Right renal pelvis (tissue), 4 donors: ENCODE measurements around the gene TMEM150A. TPM values are rescaled to one million over a fixed set of nuclear protein-coding genes. Genes with fewer than 3 reads are reported as not detected.
A peak's percentile ranks its signal among the peaks of the same experiment; 100 is the strongest.
"Not testable (repeated sequence)": the region's sequence is repeated elsewhere in the genome, so short reads cannot be mapped to it uniquely, and the experiment has no call there.

Experiments
- DNase-seq, 4 donors: peaks; one replicate each; pipeline ENCODE4 v3.0.0-alpha.2; 2013; ENCODE audit warnings: low read depth in 4 of 4, low spot score in 3 of 4, missing footprints in 1 of 4
- polyA plus RNA-seq, 4 donors: library from polyadenylated mRNA; unstranded; fragments of 120-200 nt; gene quantifications; one replicate each; pipeline ENCODE4 v1.2.1, GENCODE V29; 2013; ENCODE audit not compliant: insufficient read length in 4 of 4

The TMEM150A gene, protein sequence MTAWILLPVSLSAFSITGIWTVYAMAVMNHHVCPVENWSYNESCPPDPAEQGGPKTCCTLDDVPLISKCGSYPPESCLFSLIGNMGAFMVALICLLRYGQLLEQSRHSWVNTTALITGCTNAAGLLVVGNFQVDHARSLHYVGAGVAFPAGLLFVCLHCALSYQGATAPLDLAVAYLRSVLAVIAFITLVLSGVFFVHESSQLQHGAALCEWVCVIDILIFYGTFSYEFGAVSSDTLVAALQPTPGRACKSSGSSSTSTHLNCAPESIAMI
- 10 to 100 TPM; 35.1 to 43.3 (median 37.9) TPM for polyA plus RNA-seq

DNA sequence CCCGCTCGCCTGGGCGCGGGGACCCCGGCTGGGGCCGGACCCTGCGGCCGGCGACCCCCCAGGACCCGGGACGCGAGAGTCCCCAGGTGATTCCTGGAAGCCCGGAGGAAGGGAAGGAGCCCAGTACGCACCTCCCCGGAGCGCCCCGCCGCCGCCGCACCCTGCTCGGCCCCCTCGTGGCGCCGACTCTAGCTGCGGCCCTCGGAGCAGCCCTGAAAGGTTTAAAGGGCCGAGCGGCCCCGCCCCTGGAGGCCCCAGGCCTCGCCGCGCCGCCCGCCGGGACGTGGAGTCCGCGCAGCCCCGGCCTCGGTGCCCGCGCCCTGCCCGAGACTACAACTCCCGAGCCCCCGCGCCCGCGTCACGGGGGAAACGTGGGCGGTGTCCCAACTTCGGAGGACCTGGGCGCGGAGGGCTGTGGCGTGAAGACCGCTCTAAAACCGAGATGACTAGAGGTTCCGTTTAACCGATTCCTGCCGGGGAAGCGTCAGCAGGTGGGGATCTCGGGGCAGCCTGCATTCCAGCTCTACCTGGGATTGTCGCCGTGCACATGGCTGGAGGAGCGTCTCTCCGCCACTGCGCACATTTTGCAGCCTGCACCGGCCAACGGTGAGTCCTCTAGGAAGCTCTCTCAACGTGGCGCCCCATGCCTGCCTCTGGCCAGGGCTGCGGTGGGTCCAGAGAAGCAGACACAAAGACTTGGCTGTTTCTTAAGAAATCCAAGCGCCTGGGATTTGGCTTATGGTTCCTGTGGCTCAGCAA lies at the start of gene TMEM150A:
Gene TMEM150A, minus strand, starts transcription at position 223 of the 759 bp plus-strand sequence. CDS start 750 bp downstream, outside the sequence.
- peak; percentile 81 to 89 (median 86) for DNase-seq

DNA sequence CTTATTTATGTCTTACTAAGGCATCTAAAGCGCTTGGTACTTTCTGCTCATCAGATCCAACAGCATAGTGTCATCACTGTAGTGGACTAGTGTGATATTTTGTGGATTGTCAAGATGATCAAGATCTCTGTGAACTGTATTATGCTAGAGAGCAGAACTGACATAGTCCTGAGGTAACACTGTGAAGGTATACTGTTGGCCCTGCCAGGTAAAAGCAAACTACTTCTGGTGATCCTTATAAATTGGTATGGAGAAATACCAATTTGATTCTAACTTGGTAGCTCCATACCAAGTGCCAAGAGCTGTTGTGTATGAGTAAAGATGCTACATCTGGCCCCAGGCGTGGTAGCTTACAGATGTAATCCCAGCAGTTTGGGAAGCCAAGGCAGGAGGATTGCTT lies 49.6 kb upstream of the TMEM150A start:
- DNase-seq: no peak

DNA sequence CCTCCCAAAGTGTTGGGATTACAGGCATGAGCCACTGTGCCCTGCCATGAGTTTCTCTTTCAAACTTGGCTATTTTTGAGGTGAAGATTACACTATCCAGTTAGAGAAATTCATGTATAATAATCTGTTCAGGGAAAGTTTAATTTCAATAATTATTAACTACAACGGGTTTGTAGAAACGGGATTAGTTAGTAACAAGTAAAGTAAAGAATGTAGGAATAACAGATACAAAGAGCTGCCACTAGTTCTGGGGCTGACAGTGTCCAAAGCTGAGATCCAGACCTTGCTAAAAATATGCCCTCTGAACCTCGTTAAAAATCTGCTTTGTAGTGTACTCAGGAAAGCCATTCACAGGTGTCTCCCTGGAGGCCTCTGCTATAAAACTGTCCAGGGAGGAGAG lies 48.6 kb upstream of the TMEM150A start:
- no peak for DNase-seq

DNA sequence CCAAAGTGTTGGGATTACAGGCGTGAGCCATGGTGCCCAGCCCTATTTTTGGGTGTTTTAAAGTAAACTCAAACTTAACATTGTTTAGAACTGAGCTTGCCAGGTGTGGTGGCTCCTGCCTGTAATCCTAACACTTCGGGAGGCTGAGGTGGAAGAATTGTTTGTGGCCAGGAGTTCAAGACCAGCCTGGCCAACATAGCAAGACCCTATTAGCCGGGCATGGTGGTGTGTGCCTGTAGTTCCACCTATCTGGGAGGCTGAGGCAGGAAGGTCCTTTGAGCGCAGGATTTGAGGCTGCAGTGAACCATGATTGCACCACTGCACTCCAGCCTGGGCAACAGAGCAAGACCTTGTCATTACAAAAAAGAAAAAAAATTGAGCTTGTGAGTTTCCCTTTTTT lies 48.0 kb upstream of the TMEM150A start:
- no peak for DNase-seq

GRCh38 chr2:85649201-85650190 lies 47.0 kb upstream of the TMEM150A start:
- DNase-seq: no peak

DNA sequence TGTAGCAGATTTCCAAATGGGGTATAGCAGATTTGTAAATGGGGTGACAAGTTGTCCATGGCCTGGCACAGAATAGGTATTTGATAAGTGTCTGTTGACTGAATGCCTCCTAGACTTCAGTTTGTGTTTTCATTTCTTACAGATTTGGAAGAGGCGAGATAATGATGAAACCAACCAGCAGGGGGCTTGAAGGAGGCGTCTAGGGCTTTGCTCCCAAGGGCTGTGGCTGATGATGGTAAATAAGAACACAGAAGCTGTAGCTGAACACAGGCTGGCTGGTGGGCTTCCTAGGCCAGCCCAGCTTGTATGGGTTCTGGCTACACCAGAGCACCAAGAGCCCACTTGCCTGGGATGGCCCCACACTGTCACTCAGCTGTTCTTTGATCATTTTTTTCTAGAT lies 46.1 kb upstream of the TMEM150A start:
- no peak for DNase-seq

- DNase-seq: no peak
Observed at GRCh38 chr2:85647823-85648526, 45.5 kb upstream of the TMEM150A start.

DNA sequence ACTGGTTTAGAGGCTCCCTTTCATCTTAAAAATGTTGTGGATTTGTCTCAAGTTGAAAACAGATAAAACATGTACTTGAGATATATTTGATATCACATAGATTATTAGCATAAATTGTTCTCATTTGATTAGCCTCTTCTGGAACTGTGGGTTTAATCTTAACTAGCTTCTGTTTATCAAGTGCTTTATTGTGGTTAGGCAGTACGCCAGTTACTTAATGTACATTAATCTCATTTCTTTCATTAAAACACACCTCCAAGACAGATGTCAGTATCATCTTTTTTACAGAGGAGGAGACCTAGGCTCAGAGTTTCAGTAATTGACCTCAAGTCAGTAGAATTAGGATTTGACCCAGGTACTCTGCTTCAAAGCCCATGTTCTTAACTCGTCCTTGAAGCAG lies 43.7 kb upstream of the TMEM150A start:
- DNase-seq: no peak

DNA sequence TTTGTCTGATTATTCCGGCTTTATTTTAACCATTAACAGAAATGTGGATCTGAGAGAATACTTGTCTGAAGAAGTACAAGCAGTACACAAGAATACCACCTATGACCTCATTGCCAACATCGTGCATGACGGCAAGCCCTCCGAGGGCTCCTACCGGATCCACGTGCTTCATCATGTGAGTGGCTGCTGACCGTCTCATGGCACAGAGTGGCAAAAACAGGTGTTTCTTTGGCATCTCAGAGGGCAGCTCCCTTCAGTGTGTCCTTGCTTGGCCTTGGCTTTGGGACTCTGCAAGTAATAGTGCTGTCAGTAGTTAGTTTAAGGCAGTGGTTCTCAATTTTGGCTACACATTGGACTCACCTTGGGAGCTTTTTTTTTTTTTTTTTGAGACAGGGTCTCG lies 42.4 kb upstream of the TMEM150A start:
- no peak for DNase-seq

DNA sequence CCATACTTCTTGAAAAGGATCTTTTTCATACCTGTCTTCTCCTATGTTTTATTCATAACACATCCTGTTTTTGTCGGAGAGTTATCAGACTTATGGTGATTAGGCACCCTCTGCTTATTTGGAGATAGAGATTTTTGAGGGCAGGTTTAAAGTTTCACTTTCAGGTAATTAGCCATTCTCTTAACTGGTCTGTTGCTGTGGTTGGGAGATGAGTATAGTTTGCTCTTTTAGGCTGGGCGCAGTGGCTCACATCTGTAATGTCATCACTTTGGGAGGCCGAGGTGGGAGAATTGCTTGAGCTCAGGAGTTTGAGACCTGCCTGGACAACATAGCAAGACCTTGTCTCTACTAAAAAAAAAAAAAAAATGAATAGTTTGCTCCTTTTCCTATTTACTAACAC lies 40.2 kb upstream of the TMEM150A start:
- no peak for DNase-seq

- DNase-seq: no peak
Observed at GRCh38 chr2:85635636-85636035, 33.1 kb upstream of the TMEM150A start.

DNA sequence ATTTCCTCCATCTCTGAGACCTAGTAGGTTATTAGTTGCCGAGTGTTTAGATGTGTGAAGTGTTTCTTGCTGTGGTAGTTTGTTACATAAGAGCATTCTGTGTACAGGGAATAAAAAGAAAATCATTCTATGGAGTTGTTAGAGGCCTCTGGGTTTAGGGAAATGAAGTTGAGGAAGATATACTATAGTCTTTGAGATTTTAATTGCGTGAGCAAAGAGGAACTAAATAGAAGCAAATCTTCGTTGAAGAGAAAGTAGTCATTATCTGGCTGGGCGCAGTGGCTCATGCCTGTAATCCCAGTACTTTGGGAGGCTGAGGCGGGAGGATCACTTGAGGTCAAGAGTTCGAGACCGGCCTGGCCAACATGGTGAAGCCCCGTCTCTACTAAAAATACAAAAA lies 32.5 kb upstream of the TMEM150A start:
- no peak for DNase-seq

DNA sequence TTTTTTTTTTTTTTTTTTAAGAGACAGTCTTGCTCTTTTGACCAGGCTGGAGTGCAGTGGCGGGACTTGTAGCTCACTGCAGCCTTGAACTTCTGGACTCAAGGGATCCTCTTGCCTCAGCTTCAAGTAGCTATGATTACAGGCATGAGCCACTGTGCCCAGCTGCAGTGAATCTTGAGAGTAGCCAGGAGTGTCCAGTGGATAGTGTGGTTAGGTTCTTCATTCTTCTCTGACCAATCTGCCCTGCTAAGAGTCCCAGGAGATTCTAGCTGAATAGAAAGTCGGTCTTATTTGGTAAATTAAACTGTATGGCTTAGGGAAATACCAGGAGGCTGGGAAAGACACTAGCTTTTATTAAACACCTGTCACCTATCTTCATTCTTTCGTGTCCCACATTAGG lies 28.8 kb upstream of the TMEM150A start:
- DNase-seq: no peak

DNA sequence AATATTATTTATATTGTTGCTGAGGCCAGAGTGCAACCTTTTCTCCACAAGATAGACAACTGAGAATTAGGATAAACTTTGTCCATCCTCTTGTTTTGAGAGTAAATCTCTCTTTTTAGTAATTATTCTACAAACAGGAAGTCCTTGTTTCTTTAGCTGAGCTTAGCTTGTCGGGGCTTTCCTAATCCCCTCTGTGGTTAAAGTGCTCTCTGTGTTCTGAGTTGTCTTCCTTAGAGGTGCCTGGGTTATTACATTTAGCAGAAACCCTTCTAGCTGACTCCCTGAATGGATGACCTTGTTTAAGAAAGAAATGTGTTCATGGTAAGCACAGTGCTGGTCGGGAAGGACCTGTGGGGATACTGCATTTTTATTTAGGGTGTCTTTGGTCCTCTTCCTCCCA lies 26.2 kb upstream of the TMEM150A start:
- DNase-seq: no peak

DNA sequence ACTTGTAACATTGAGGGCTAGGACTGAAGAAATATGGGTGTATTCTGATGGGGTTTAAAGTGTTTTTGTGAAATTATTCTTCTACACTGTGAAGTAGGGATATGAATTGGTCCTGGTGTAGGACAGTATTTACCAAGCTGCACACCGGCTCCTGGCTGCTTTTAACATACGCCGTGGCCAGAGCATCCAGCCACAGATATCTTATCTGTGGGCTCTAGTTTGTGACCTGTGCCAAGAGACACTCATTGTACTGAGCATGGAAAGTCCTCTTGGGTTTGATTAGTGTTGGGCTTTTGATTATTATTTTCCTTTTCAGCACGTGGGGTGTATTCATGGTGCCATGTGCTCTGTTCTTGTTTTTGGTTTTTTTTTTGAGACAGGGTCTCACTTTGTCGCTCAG lies 21.5 kb upstream of the TMEM150A start:
- DNase-seq: no peak

DNA sequence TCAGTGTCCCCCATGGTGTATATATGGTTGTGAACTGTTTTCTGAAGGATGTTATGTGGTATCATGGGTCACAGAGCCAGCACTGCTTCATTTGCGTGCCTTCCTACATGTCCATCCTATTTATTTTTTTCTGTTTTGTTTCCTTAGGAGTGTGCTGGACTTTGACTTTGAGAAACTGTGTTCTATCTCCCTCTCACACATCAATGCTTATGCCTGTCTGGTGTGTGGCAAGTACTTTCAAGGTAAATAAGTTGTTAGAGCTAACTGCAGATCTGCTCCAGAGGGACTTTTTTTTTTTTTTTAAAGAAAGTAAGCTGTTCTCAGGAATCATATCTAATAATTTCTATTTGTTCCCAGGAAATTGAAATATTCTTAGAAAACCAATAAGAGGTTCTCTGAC lies 18.8 kb upstream of the TMEM150A start:
- no peak for DNase-seq

GRCh38 chr2:85619617-85620016 lies 17.1 kb upstream of the TMEM150A start:
- no peak for DNase-seq

GRCh38 chr2:85617723-85618122 lies 15.2 kb upstream of the TMEM150A start:
- not testable (repeated sequence) for DNase-seq

- no peak for DNase-seq
Observed at GRCh38 chr2:85615413-85615728, 12.9 kb upstream of the TMEM150A start.

- not testable (repeated sequence) for DNase-seq
Observed at GRCh38 chr2:85614757-85615156, 12.3 kb upstream of the TMEM150A start.
